ENCODE results near the gene ING1.
"Not testable (repeated sequence)": the region's sequence is repeated elsewhere in the genome, so short reads cannot be mapped to it uniquely, and the experiment has no call there.

ING1 gene

GRCh38 chr13:110699148-110700145, 14.1 kb upstream of the ING1 start:
- no peaks in the 10 kb centered on the region for H3K9me3 ChIP-seq
- H3K27me3 ChIP-seq = no peaks in the 10 kb centered on the region
- DNase-seq = no peak
- TF ChIP-seq, protein P1, sequence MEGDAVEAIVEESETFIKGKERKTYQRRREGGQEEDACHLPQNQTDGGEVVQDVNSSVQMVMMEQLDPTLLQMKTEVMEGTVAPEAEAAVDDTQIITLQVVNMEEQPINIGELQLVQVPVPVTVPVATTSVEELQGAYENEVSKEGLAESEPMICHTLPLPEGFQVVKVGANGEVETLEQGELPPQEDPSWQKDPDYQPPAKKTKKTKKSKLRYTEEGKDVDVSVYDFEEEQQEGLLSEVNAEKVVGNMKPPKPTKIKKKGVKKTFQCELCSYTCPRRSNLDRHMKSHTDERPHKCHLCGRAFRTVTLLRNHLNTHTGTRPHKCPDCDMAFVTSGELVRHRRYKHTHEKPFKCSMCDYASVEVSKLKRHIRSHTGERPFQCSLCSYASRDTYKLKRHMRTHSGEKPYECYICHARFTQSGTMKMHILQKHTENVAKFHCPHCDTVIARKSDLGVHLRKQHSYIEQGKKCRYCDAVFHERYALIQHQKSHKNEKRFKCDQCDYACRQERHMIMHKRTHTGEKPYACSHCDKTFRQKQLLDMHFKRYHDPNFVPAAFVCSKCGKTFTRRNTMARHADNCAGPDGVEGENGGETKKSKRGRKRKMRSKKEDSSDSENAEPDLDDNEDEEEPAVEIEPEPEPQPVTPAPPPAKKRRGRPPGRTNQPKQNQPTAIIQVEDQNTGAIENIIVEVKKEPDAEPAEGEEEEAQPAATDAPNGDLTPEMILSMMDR (IDR thresholded peaks at IDR 0.05; ENCODE audit: low read depth, low read length) = no peak
- H3K4me3 ChIP-seq (ENCODE audit: low read depth, low read length) = no peak overlapping the region
- peaks cover 7% of the 10 kb centered on the region for H3K4me1 ChIP-seq
- H3K36me3 ChIP-seq = peaks cover 39% of the 10 kb centered on the region

DNA sequence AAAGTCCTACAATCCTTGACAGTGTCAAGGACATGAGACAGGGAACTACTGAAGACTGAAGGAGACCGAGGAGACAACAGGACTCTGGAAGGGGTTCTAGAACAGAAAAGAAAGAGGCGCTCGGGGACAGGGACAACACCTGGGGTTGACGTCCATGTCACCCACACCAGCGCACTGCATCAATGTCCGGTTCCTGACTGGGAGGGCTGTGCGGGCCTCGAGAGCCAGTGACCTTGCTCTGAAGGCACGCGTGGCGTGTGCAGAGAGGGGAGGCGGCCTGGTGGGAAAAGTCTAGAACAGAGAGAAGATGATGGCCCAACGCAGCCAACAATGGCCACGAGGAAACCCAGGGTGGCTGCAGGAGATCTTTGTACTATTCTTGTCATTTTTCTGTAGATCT, 13.3 kb upstream of the ING1 start:
- TF ChIP-seq, protein P1 (IDR thresholded peaks at IDR 0.05; ENCODE audit: low read depth, low read length) = no peak
- no peak for DNase-seq
- H3K27me3 ChIP-seq = no peaks in the 10 kb centered on the region
- peaks cover 39% of the 10 kb centered on the region for H3K36me3 ChIP-seq
- peaks cover 12% of the 10 kb centered on the region for H3K4me1 ChIP-seq
- no peaks in the 10 kb centered on the region for H3K9me3 ChIP-seq
- H3K4me3 ChIP-seq (ENCODE audit: low read depth, low read length) = no peak overlapping the region

DNA sequence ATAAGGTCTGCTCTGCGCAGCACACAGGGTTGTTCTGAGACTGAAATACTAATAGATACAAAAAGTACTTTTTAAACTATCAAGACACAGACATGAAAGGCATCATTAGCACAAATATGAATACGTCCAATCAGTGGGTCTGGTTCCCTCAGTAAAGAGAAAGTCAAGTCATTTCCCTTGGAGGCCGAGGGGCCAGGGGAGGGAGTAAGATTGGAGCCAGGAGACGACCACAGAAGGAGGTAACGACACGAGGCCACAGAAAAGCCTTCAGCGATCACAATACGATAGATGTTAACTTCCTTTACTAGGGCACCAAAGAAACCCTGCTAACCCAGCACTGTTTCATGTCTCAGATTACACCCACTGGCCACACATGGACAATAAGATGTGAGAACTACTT, 12.9 kb upstream of the ING1 start:
- Histone ChIP-seq H3K4me3 (ENCODE audit: low read depth, low read length) (no peak overlapping the region), H3K4me1 (peaks cover 12% of the 10 kb centered on the region), H3K36me3 (peaks cover 39% of the 10 kb centered on the region), H3K27me3 (no peaks in the 10 kb centered on the region), H3K9me3 (no peaks in the 10 kb centered on the region)
- TF ChIP-seq, protein P1 (IDR thresholded peaks at IDR 0.05; ENCODE audit: low read depth, low read length) = no peak
- no peak for DNase-seq

- not testable (repeated sequence) for H3K4me3 ChIP-seq (ENCODE audit: low read depth, low read length); H3K9me3 ChIP-seq; DNase-seq; H3K27me3 ChIP-seq
- Histone ChIP-seq H3K4me1 (peaks cover 12% of the 10 kb centered on the region), H3K36me3 (peaks cover 39% of the 10 kb centered on the region)
Observed at GRCh38 chr13:110701061-110701460, 12.4 kb upstream of the ING1 start.

GRCh38 chr13:110702089-110702488, 11.4 kb upstream of the ING1 start:
- H3K27me3 ChIP-seq = no peaks in the 10 kb centered on the region
- no peak overlapping the region for H3K4me3 ChIP-seq (ENCODE audit: low read depth, low read length)
- H3K4me1 ChIP-seq = peaks cover 12% of the 10 kb centered on the region
- TF ChIP-seq, protein P1 (IDR thresholded peaks at IDR 0.05; ENCODE audit: low read depth, low read length) = no peak
- peaks cover 37% of the 10 kb centered on the region for H3K36me3 ChIP-seq
- no peaks in the 10 kb centered on the region for H3K9me3 ChIP-seq
- DNase-seq = no peak

GRCh38 chr13:110702591-110703526, 10.6 kb upstream of the ING1 start:
- TF ChIP-seq, protein P1 (IDR thresholded peaks at IDR 0.05; ENCODE audit: low read depth, low read length) = no peak
- no peak for DNase-seq
- peaks cover 29% of the 10 kb centered on the region for H3K36me3 ChIP-seq
- peaks cover 12% of the 10 kb centered on the region for H3K4me1 ChIP-seq
- H3K9me3 ChIP-seq = no peaks in the 10 kb centered on the region
- no peak overlapping the region for H3K4me3 ChIP-seq (ENCODE audit: low read depth, low read length)
- H3K27me3 ChIP-seq = no peaks in the 10 kb centered on the region
